ENCODE measurements around the gene PACS2. TPM values are rescaled to one million over a fixed set of nuclear protein-coding genes. Genes with fewer than 3 reads are reported as not detected.
"Not testable (repeated sequence)": the region's sequence is repeated elsewhere in the genome, so short reads cannot be mapped to it uniquely, and the experiment has no call there.

PACS2 gene
- total and polyA plus RNA-seq, 2 donors (not counting 1 experiment from before 2014, with no cell fraction given) = 65.6 to 70.7 TPM

DNA sequence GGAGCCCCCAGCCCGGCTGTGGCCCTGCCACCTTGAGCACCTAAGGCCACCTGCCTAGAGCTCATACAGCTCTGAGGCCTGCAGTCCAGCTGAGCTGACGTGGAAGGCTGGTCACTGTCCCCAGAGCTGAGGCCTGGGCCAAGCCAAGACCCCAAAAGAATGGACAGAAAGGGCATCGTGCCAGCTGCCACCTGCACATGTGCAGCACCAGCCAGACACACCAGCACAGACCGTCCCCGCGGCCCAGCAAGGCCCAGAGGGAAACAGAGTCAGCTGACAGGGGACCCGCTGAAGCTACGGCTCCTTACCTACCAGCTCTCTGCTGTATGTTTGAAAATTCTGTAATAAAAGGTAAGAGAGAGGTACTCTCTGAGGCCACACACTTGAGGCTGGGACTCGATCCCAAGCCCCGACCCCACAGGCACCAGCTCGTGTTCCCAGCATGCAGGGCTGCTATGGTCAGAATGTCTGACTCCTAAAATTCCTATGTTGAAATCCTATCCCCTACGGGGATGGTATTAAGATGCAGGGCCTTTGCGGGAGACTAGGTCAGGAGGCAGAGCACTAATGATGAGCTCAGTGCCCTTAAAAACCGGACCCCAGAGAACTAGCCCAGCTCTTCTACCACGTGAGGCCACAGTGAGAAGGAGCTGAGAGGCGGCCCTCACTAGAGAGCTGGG, 39.1 kb upstream of the PACS2 start:
- ATAC-seq (ENCODE audit: low read depth) = no peak
- Histone ChIP-seq H3K27ac (ENCODE audit: low read length in 2 of 2) (no peak overlapping the region), H3K27me3 (replicated peaks in 1 of 4; ENCODE audit: control extremely low read depth in 1 of 4, control insufficient read depth in 3 of 4, insufficient read depth in 4 of 4, low read length in 3 of 4) (no peaks in the 10 kb centered on the region), H3K36me3 (replicated peaks in 1 of 2; ENCODE audit: control extremely low read depth in 1 of 2, control insufficient read depth in 1 of 2, extremely low read depth in 1 of 2, insufficient read depth in 2 of 2, low read length in 1 of 2) (peaks cover 0 to 8% of the 10 kb centered on the region in 2 experiments), H3K4me2 (replicated peaks; ENCODE audit: low read depth, low read length, poor library complexity, severe bottlenecking) (no peak overlapping the region), H3K4me3 (ENCODE audit: control extremely low read depth in 1 of 5, extremely low read depth in 1 of 5, insufficient read depth in 1 of 5, low read depth in 2 of 5, low read length in 4 of 5) (no peak overlapping the region), H3K9ac (ENCODE audit: low read length) (no peak overlapping the region), H3K4me1 (ENCODE audit: control insufficient read depth in 2 of 2, insufficient read depth in 2 of 2, low read length in 2 of 2) (no peaks in the 10 kb centered on the region), H3K79me2 (ENCODE audit: control insufficient read depth, insufficient read depth, low read length) (peaks cover 53% of the 10 kb centered on the region), H3K9me3 (ENCODE audit: control extremely low read depth in 1 of 3, control insufficient read depth in 2 of 3, insufficient read depth in 1 of 3, low read length in 2 of 3) (no peaks in the 10 kb centered on the region), H4K20me1 (ENCODE audit: control insufficient read depth, insufficient read depth, low read length, poor library complexity, severe bottlenecking) (peaks cover 64% of the 10 kb centered on the region), H2AFZ (ENCODE audit: insufficient read depth, low read depth, low read length, poor library complexity, severe bottlenecking) (no peak overlapping the region)
- Mint-ChIP-seq H3K27ac (no peak overlapping the region), H3K9me3 (ENCODE audit: insufficient read depth) (no peaks in the 10 kb centered on the region), H3K4me1 (no peaks in the 10 kb centered on the region), H3K4me3 (no peak overlapping the region), H3K27me3 (no peaks in the 10 kb centered on the region)
- intact Hi-C loops (cut with micrococcal nuclease) = no loop called here
- ChIA-PET CTCF (interaction anchor here (1.5 kb wide), 1 partner anchor 14 kb away, joined by 3 read pairs; no protein-coding TSS in a partner anchor), POLR2A (no interaction called here)
- TF ChIP-seq, protein P1, sequence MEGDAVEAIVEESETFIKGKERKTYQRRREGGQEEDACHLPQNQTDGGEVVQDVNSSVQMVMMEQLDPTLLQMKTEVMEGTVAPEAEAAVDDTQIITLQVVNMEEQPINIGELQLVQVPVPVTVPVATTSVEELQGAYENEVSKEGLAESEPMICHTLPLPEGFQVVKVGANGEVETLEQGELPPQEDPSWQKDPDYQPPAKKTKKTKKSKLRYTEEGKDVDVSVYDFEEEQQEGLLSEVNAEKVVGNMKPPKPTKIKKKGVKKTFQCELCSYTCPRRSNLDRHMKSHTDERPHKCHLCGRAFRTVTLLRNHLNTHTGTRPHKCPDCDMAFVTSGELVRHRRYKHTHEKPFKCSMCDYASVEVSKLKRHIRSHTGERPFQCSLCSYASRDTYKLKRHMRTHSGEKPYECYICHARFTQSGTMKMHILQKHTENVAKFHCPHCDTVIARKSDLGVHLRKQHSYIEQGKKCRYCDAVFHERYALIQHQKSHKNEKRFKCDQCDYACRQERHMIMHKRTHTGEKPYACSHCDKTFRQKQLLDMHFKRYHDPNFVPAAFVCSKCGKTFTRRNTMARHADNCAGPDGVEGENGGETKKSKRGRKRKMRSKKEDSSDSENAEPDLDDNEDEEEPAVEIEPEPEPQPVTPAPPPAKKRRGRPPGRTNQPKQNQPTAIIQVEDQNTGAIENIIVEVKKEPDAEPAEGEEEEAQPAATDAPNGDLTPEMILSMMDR (IDR thresholded peaks at IDR 0.05) = no peak
- TF ChIP-seq EZH2 (IDR thresholded peaks at IDR 0.05; ENCODE audit: borderline replicate concordance, insufficient read depth, low read depth, low read length, poor library complexity, severe bottlenecking) = no peak
- no peak for DNase-seq
- 92% methylated on average over 13 of the region's 16 CpGs for WGBS (ENCODE audit: insufficient coverage)

DNA sequence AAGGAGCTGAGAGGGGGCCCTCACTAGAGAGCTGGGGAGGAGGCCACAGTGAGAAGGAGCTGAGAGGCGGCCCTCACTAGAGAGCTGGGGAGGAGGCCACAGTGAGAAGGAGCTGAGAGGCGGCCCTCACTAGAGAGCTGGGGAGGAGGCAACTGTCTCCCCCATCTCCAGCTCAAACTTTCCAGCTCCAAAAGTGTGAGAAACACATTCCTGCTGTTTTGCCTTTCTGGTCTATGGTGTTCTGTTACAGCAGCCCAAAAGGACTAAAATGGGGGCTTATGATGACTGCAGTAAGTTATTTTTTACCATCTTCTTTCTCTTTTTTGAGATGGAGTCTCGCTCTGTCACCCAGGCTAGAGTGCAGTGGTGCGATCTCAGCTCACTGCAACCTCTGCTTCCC, 37.1 kb upstream of the PACS2 start:
- H3K9me3 ChIP-seq (ENCODE audit: control extremely low read depth in 1 of 3, control insufficient read depth in 2 of 3, insufficient read depth in 1 of 3, low read length in 2 of 3); DNase-seq; H3K4me3 ChIP-seq (ENCODE audit: control extremely low read depth in 1 of 5, extremely low read depth in 1 of 5, insufficient read depth in 1 of 5, low read depth in 2 of 5, low read length in 4 of 5); H3K27me3 ChIP-seq (replicated peaks in 1 of 4; ENCODE audit: control extremely low read depth in 1 of 4, control insufficient read depth in 3 of 4, insufficient read depth in 4 of 4, low read length in 3 of 4); POLR2A ChIA-PET; H3K36me3 ChIP-seq (replicated peaks in 1 of 2; ENCODE audit: control extremely low read depth in 1 of 2, control insufficient read depth in 1 of 2, extremely low read depth in 1 of 2, insufficient read depth in 2 of 2, low read length in 1 of 2); H2AFZ ChIP-seq (ENCODE audit: insufficient read depth, low read depth, low read length, poor library complexity, severe bottlenecking); H3K27ac Mint-ChIP-seq; CTCF ChIA-PET; H3K4me2 ChIP-seq (replicated peaks; ENCODE audit: low read depth, low read length, poor library complexity, severe bottlenecking); H3K4me3 Mint-ChIP-seq; H3K4me1 Mint-ChIP-seq; H3K9me3 Mint-ChIP-seq (ENCODE audit: insufficient read depth); intact Hi-C loops (cut with micrococcal nuclease); H3K4me1 ChIP-seq (ENCODE audit: control insufficient read depth in 2 of 2, insufficient read depth in 2 of 2, low read length in 2 of 2); ATAC-seq (ENCODE audit: low read depth); H3K27me3 Mint-ChIP-seq; H3K9ac ChIP-seq (ENCODE audit: low read length); H3K27ac ChIP-seq (ENCODE audit: low read length in 2 of 2): not testable (repeated sequence)
- peaks cover 76% of the 10 kb centered on the region for H4K20me1 ChIP-seq (ENCODE audit: control insufficient read depth, insufficient read depth, low read length, poor library complexity, severe bottlenecking)
- peaks cover 63% of the 10 kb centered on the region for H3K79me2 ChIP-seq (ENCODE audit: control insufficient read depth, insufficient read depth, low read length)
- whole genome bisulfite sequencing (ENCODE audit: insufficient coverage) = 100% methylated on average over 1 of the region's 4 CpGs
